WTC11 (cell line): ENCODE results near the gene NEUROG1.

Experiments
- CTCF ChIP-seq: fragments of 200-600 bp; IDR thresholded peaks from 2 replicates; pipeline ENCODE4 v1.8.0; 2022; ENCODE audit warnings: antibody characterized with exemption
- FOXJ3 ChIP-seq: sonication (generic); formaldehyde crosslinking; IDR thresholded peaks from 2 replicates; pipeline ENCODE4 v1.9.0; 2021; ENCODE audit warnings: missing genetic modification reagents, mild to moderate bottlenecking, borderline replicate concordance
- JUN ChIP-seq: sonication (generic); formaldehyde crosslinking; IDR thresholded peaks from 2 replicates; pipeline ENCODE4 v1.8.0; 2023; ENCODE audit warnings: mild to moderate bottlenecking, missing genetic modification reagents
- MAX ChIP-seq: sonication (generic); formaldehyde crosslinking; IDR thresholded peaks from 2 replicates; pipeline ENCODE4 v1.8.0; 2022; ENCODE audit warnings: mild to moderate bottlenecking, missing genetic modification reagents
- NR1H2 ChIP-seq: sonication (generic); formaldehyde crosslinking; IDR thresholded peaks from 2 replicates; pipeline ENCODE4 v1.9.0; 2021; ENCODE audit warnings: mild to moderate bottlenecking, moderate library complexity, missing genetic modification reagents
- SMAD3 ChIP-seq: sonication (generic); formaldehyde crosslinking; IDR thresholded peaks from 2 replicates; pipeline ENCODE4 v1.8.0; 2022; ENCODE audit warnings: missing genetic modification reagents, mild to moderate bottlenecking, borderline replicate concordance
- ZBTB21 ChIP-seq: sonication (generic); formaldehyde crosslinking; IDR thresholded peaks from 2 replicates; pipeline ENCODE4 v1.8.1; 2023; ENCODE audit warnings: mild to moderate bottlenecking, missing genetic modification reagents, borderline replicate concordance
- ZBTB43 ChIP-seq: sonication (generic); formaldehyde crosslinking; IDR thresholded peaks from 2 replicates; pipeline ENCODE4 v1.8.1; 2023; ENCODE audit warnings: mild to moderate bottlenecking, missing genetic modification reagents
- ZNF416 ChIP-seq: fragments of 250-450 bp; sonication (Bioruptor Pico); IDR thresholded peaks from 2 replicates; pipeline ENCODE4 v1.9.0; 2021; ENCODE audit warnings: mild to moderate bottlenecking, inconsistent platforms
- ZNF512 ChIP-seq: sonication (generic); formaldehyde crosslinking; IDR thresholded peaks from 2 replicates; pipeline ENCODE4 v1.8.1; 2022; ENCODE audit warnings: missing genetic modification reagents, borderline replicate concordance
- TF ChIP-seq, protein P1 (sequence below): sonication (generic); formaldehyde crosslinking; IDR thresholded peaks from 2 replicates; pipeline ENCODE4 v1.8.0; 2022; ENCODE audit warnings: missing genetic modification reagents
- TF ChIP-seq, protein P2 (sequence below): sonication (generic); formaldehyde crosslinking; IDR thresholded peaks from 2 replicates; pipeline ENCODE4 v1.8.1; 2023; ENCODE audit warnings: mild to moderate bottlenecking, missing genetic modification reagents

GRCh38 chr5:135568923-135569360 is 33.2 kb upstream of the NEUROG1 start:
- TF ChIP-seq CTCF, result no peak
- TF ChIP-seq NR1H2 (CRISPR knock-in tag), result no peak
- TF ChIP-seq ZBTB21, result no peak
- no peak for TF ChIP-seq FOXJ3 (CRISPR knock-in tag)
- TF ChIP-seq ZBTB43 (CRISPR knock-in tag), result no peak
- TF ChIP-seq MAX (CRISPR knock-in tag), result no peak
- TF ChIP-seq ZNF512 (CRISPR knock-in tag), result no peak
- TF ChIP-seq, protein P1, sequence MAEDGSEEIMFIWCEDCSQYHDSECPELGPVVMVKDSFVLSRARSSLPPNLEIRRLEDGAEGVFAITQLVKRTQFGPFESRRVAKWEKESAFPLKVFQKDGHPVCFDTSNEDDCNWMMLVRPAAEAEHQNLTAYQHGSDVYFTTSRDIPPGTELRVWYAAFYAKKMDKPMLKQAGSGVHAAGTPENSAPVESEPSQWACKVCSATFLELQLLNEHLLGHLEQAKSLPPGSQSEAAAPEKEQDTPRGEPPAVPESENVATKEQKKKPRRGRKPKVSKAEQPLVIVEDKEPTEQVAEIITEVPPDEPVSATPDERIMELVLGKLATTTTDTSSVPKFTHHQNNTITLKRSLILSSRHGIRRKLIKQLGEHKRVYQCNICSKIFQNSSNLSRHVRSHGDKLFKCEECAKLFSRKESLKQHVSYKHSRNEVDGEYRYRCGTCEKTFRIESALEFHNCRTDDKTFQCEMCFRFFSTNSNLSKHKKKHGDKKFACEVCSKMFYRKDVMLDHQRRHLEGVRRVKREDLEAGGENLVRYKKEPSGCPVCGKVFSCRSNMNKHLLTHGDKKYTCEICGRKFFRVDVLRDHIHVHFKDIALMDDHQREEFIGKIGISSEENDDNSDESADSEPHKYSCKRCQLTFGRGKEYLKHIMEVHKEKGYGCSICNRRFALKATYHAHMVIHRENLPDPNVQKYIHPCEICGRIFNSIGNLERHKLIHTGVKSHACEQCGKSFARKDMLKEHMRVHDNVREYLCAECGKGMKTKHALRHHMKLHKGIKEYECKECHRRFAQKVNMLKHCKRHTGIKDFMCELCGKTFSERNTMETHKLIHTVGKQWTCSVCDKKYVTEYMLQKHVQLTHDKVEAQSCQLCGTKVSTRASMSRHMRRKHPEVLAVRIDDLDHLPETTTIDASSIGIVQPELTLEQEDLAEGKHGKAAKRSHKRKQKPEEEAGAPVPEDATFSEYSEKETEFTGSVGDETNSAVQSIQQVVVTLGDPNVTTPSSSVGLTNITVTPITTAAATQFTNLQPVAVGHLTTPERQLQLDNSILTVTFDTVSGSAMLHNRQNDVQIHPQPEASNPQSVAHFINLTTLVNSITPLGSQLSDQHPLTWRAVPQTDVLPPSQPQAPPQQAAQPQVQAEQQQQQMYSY (CRISPR knock-in tag), result no peak
- no peak for TF ChIP-seq ZNF416
- no peak for TF ChIP-seq SMAD3 (CRISPR knock-in tag)
- no peak for TF ChIP-seq JUN (CRISPR knock-in tag)
- TF ChIP-seq, protein P2, sequence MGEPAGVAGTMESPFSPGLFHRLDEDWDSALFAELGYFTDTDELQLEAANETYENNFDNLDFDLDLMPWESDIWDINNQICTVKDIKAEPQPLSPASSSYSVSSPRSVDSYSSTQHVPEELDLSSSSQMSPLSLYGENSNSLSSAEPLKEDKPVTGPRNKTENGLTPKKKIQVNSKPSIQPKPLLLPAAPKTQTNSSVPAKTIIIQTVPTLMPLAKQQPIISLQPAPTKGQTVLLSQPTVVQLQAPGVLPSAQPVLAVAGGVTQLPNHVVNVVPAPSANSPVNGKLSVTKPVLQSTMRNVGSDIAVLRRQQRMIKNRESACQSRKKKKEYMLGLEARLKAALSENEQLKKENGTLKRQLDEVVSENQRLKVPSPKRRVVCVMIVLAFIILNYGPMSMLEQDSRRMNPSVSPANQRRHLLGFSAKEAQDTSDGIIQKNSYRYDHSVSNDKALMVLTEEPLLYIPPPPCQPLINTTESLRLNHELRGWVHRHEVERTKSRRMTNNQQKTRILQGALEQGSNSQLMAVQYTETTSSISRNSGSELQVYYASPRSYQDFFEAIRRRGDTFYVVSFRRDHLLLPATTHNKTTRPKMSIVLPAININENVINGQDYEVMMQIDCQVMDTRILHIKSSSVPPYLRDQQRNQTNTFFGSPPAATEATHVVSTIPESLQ (CRISPR knock-in tag), result no peak
